HG02943 (cell line): ENCODE measurements around the gene PUS10.

ENCODE experiments used
- ATAC-seq: cut with Tn5 transposase; IDR thresholded peaks from one replicate; pipeline ENCODE4 v1.9.1; 2021; ENCODE audit warnings: mild to moderate bottlenecking, low read depth, moderate library complexity; ENCODE audit not compliant: unreplicated experiment

The PUS10 gene

GRCh38 chr2:60976256-60976850 lies 41.7 kb downstream of the PUS10 start:
- ATAC-seq = no peak

GRCh38 chr2:60974652-60975051 lies 43.4 kb downstream of the PUS10 start:
- no peak for ATAC-seq

GRCh38 chr2:60973705-60974104 lies 44.4 kb downstream of the PUS10 start:
- ATAC-seq = no peak

- ATAC-seq = no peak
Observed at GRCh38 chr2:60972889-60973656, 45.0 kb downstream of the PUS10 start.

GRCh38 chr2:60966507-60967405 lies 51.3 kb downstream of the PUS10 start:
- ATAC-seq = peak; percentile 66

- no peak for ATAC-seq
Observed at GRCh38 chr2:60965499-60965785, 52.6 kb downstream of the PUS10 start.

GRCh38 chr2:60964651-60965498 lies 53.2 kb downstream of the PUS10 start:
- no peak for ATAC-seq

GRCh38 chr2:60963190-60963589 lies 54.9 kb downstream of the PUS10 start:
- no peak for ATAC-seq

GRCh38 chr2:60962528-60962927 lies 55.5 kb downstream of the PUS10 start:
- ATAC-seq = no peak

GRCh38 chr2:60961457-60961856 lies 56.6 kb downstream of the PUS10 start:
- no peak for ATAC-seq

GRCh38 chr2:60960706-60961105 lies 57.3 kb downstream of the PUS10 start:
- ATAC-seq = no peak

- no peak for ATAC-seq
Observed at GRCh38 chr2:60959501-60959900, 58.6 kb downstream of the PUS10 start.

- no peak for ATAC-seq
Observed at GRCh38 chr2:60958800-60959199, 59.3 kb downstream of the PUS10 start.

- no peak for ATAC-seq
Observed at GRCh38 chr2:60958361-60958760, 59.7 kb downstream of the PUS10 start.

- ATAC-seq = no peak
Observed at GRCh38 chr2:60957643-60958042, 60.4 kb downstream of the PUS10 start.

GRCh38 chr2:60957224-60957623 lies 60.8 kb downstream of the PUS10 start:
- ATAC-seq = no peak

GRCh38 chr2:60954139-60954538 lies 63.9 kb downstream of the PUS10 start:
- ATAC-seq = no peak

GRCh38 chr2:60948926-60949579 lies 69.0 kb downstream of the PUS10 start:
- no peak for ATAC-seq

- no peak for ATAC-seq
Observed at GRCh38 chr2:60948161-60948560, 69.9 kb downstream of the PUS10 start.

GRCh38 chr2:60947056-60947455 lies 71.0 kb downstream of the PUS10 start:
- ATAC-seq = no peak
